ENCODE measurements around the gene TSPAN18. TPM values are rescaled to one million over a fixed set of nuclear protein-coding genes. Genes with fewer than 3 reads are reported as not detected.

Gene TSPAN18
- total RNA-seq, 1 donor from 2014 or later = 31.7 TPM

GRCh38 chr11:44963948-44964347 is 237.2 kb downstream of the TSPAN18 start:
- Histone ChIP-seq H2AFZ (ENCODE audit: low read depth, low read length) (no peak overlapping the region), H3K27ac (ENCODE audit: low read depth, low read length) (no peak overlapping the region), H3K79me2 (ENCODE audit: insufficient read depth, low read length) (no peaks in the 10 kb centered on the region), H4K20me1 (ENCODE audit: insufficient read depth, low read length) (no peaks in the 10 kb centered on the region), H3K9me3 (ENCODE audit: insufficient read depth, low read depth, low read length) (no peaks in the 10 kb centered on the region), H3K36me3 (ENCODE audit: insufficient read depth, low read length) (no peaks in the 10 kb centered on the region), H3K4me1 (ENCODE audit: insufficient read depth, low read length) (no peaks in the 10 kb centered on the region), H3K27me3 (ENCODE audit: insufficient read depth, low read length) (peaks cover 2% of the 10 kb centered on the region), H3K4me3 (ENCODE audit: insufficient read depth, low read depth, low read length) (no peak overlapping the region), H3K9ac (ENCODE audit: low read length) (no peak overlapping the region), H3K4me2 (ENCODE audit: low read length) (no peak overlapping the region)
- H3K27ac Mint-ChIP-seq (ENCODE audit: unreplicated experiment) = no peak overlapping the region
- DNase-seq (ENCODE audit: low read depth) (no peak), FAIRE-seq (no peak)
- TF ChIP-seq CTCF (IDR thresholded peaks at IDR 0.05; ENCODE audit: insufficient read depth, low read depth, low read length) = no peak
- H3K4me1 Mint-ChIP-seq (ENCODE audit: low read depth, unreplicated experiment) = no peaks in the 10 kb centered on the region
- peaks cover 20% of the 10 kb centered on the region for H3K27me3 Mint-ChIP-seq (ENCODE audit: low read depth, unreplicated experiment)
- H3K4me3 Mint-ChIP-seq (ENCODE audit: unreplicated experiment) = no peak overlapping the region
- H3K36me3 Mint-ChIP-seq (ENCODE audit: low read depth, unreplicated experiment) = no peaks in the 10 kb centered on the region
- H3K9me3 Mint-ChIP-seq (ENCODE audit: unreplicated experiment) = no peaks in the 10 kb centered on the region

GRCh38 chr11:44964526-44965209 is 237.9 kb downstream of the TSPAN18 start:
- H3K4me3 Mint-ChIP-seq (ENCODE audit: unreplicated experiment) = no peak overlapping the region
- H3K9me3 Mint-ChIP-seq (ENCODE audit: unreplicated experiment) = no peaks in the 10 kb centered on the region
- H3K4me2 ChIP-seq (ENCODE audit: low read length) = no peak overlapping the region
- no peaks in the 10 kb centered on the region for H3K36me3 Mint-ChIP-seq (ENCODE audit: low read depth, unreplicated experiment)
- no peaks in the 10 kb centered on the region for H3K9me3 ChIP-seq (ENCODE audit: insufficient read depth, low read depth, low read length)
- no peak for DNase-seq (ENCODE audit: low read depth)
- TF ChIP-seq CTCF (IDR thresholded peaks at IDR 0.05; ENCODE audit: insufficient read depth, low read depth, low read length) = no peak
- no peak for TF ChIP-seq EZH2 (IDR thresholded peaks at IDR 0.05; ENCODE audit: insufficient read depth, low read length)
- H3K9ac ChIP-seq (ENCODE audit: low read length) = no peak overlapping the region
- H4K20me1 ChIP-seq (ENCODE audit: insufficient read depth, low read length) = no peaks in the 10 kb centered on the region
- H3K4me1 Mint-ChIP-seq (ENCODE audit: low read depth, unreplicated experiment) = no peaks in the 10 kb centered on the region
- peaks cover 7% of the 10 kb centered on the region for H3K27me3 ChIP-seq (ENCODE audit: insufficient read depth, low read length)
- no peaks in the 10 kb centered on the region for H3K36me3 ChIP-seq (ENCODE audit: insufficient read depth, low read length)
- H3K4me1 ChIP-seq (ENCODE audit: insufficient read depth, low read length) = no peaks in the 10 kb centered on the region
- H3K27ac Mint-ChIP-seq (ENCODE audit: unreplicated experiment) = no peak overlapping the region
- no peak overlapping the region for H3K4me3 ChIP-seq (ENCODE audit: insufficient read depth, low read depth, low read length)
- no peaks in the 10 kb centered on the region for H3K79me2 ChIP-seq (ENCODE audit: insufficient read depth, low read length)
- H2AFZ ChIP-seq (ENCODE audit: low read depth, low read length) = no peak overlapping the region
- H3K27ac ChIP-seq (ENCODE audit: low read depth, low read length) = no peak overlapping the region
- peaks cover 23% of the 10 kb centered on the region for H3K27me3 Mint-ChIP-seq (ENCODE audit: low read depth, unreplicated experiment)
- FAIRE-seq = no peak

DNA sequence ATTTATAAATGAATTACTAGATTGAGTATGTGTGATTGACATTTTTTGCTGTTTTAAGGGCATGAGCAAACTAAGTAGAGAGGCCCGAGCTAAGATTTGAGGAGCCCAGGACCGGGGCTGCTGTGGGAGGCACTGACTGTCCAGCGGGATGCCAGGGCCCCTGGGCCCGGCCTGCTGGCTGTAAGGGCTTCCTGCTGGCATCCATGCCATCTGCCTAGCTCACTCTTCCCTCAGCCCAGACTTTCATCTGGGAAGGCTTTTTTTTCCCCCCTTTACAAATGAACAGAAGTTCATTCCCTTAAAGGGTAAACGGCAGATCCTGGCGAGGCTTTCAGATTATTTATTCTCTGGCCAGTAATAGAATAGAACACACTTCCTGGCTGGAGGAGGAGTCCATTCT is 239.9 kb downstream of the TSPAN18 start:
- H3K27ac ChIP-seq (ENCODE audit: low read depth, low read length) = no peak overlapping the region
- no peaks in the 10 kb centered on the region for H3K36me3 Mint-ChIP-seq (ENCODE audit: low read depth, unreplicated experiment)
- no peaks in the 10 kb centered on the region for H3K4me1 ChIP-seq (ENCODE audit: insufficient read depth, low read length)
- no peaks in the 10 kb centered on the region for H3K4me1 Mint-ChIP-seq (ENCODE audit: low read depth, unreplicated experiment)
- no peak overlapping the region for H3K4me3 Mint-ChIP-seq (ENCODE audit: unreplicated experiment)
- H3K36me3 ChIP-seq (ENCODE audit: insufficient read depth, low read length) = no peaks in the 10 kb centered on the region
- H3K27me3 Mint-ChIP-seq (ENCODE audit: low read depth, unreplicated experiment) = peaks cover 34% of the 10 kb centered on the region
- no peaks in the 10 kb centered on the region for H3K9me3 Mint-ChIP-seq (ENCODE audit: unreplicated experiment)
- H3K9me3 ChIP-seq (ENCODE audit: insufficient read depth, low read depth, low read length) = no peaks in the 10 kb centered on the region
- DNase-seq (ENCODE audit: low read depth) (no peak), FAIRE-seq (no peak)
- no peak overlapping the region for H3K9ac ChIP-seq (ENCODE audit: low read length)
- no peaks in the 10 kb centered on the region for H3K79me2 ChIP-seq (ENCODE audit: insufficient read depth, low read length)
- no peaks in the 10 kb centered on the region for H4K20me1 ChIP-seq (ENCODE audit: insufficient read depth, low read length)
- peaks cover 21% of the 10 kb centered on the region for H3K27me3 ChIP-seq (ENCODE audit: insufficient read depth, low read length)
- TF ChIP-seq EZH2 (IDR thresholded peaks at IDR 0.05; ENCODE audit: insufficient read depth, low read length) = no peak
- TF ChIP-seq CTCF (IDR thresholded peaks at IDR 0.05; ENCODE audit: insufficient read depth, low read depth, low read length) = no peak
- H2AFZ ChIP-seq (ENCODE audit: low read depth, low read length) = no peak overlapping the region
- H3K4me2 ChIP-seq (ENCODE audit: low read length) = no peak overlapping the region
- H3K4me3 ChIP-seq (ENCODE audit: insufficient read depth, low read depth, low read length) = no peak overlapping the region
- no peak overlapping the region for H3K27ac Mint-ChIP-seq (ENCODE audit: unreplicated experiment)
